ENCODE measurements around the gene ZNF443. TPM values are rescaled to one million over a fixed set of nuclear protein-coding genes. Genes with fewer than 3 reads are reported as not detected.
"Not testable (repeated sequence)": the region's sequence is repeated elsewhere in the genome, so short reads cannot be mapped to it uniquely, and the experiment has no call there.

The ZNF443 gene
- total RNA-seq, 4 donors from 2014 or later = 3.5 to 5.4 (median 4.8) TPM

- peaks cover 4 to 17% (median 10%) of the 10 kb centered on the region in 4 donors for H3K4me1 ChIP-seq
- peak within 1 kb of the TSS; percentile 70 to 84 (median 78) for H3K4me3 ChIP-seq
- TF ChIP-seq CTCF (IDR thresholded peaks at IDR 0.05) (peak in 1 of 3 experiments; percentile 16), POLR2A (IDR thresholded peaks at IDR 0.05; ENCODE audit: low read depth) (no peak), POLR2AphosphoS5 (IDR thresholded peaks at IDR 0.05) (peak; percentile 84 to 86), EP300 (IDR thresholded peaks at IDR 0.05) (no peak)
- peak; percentile 99 for DNase-seq (ENCODE audit: extremely low spot score)
- H3K27me3 ChIP-seq = no peaks in the 10 kb centered on the region
- H3K36me3 ChIP-seq = no peaks in the 10 kb centered on the region
- H3K9me3 ChIP-seq = no peaks in the 10 kb centered on the region
- 1% methylated on average over 20 of the region's 71 CpGs for WGBS
- H3K27ac ChIP-seq (replicated peaks in 1 of 4) = peak within 1 kb of the TSS; percentile 85 to 95 (median 87)
- intact Hi-C loops (cut with DNase I) = no loop called here
Measured at GRCh38 chr19:12400633-12401502, 40.0 kb downstream of the ZNF443 start, which contains the start of gene ZNF799. Gene ZNF799 (minus strand): TSS chr19:12401271. CDS start chr19:12401070, 201 bp downstream.

DNA sequence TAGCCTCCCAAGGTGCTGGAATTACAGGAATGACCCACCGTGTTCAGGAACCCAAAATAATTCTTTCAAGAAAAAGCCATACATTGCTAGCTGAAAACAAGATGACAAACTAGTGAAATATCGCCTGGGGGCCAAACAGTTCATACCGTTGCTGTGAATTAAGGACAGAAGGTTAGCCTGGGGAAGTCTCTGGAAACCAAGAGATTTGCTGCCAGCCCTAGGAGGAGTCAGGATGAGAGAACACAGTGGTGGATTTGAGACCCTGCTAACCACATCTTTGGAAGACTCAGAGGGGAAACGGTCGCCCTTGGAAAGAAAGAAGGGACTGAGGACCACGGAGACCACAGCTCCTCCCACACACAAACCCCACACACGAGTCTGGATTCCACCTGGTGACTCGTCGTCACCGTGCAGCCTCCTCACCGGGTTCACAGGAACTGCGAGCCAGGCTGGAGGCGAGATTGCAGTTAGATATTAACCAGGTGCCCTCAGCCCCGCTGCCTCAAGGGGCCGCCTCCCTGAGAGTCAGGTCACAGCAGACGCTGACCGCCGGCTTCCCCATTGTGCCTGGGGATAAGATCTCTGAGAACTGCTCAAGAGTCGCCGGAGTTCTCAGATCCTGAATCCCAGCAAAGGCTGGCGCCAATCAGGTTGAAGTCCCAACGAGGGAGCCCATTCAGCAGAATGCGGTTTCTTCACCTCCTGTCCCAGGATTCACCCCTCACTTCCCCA lies 40.8 kb downstream of the ZNF443 start:
- WGBS = 7% methylated on average over 15 of the region's 23 CpGs
- DNase-seq (ENCODE audit: extremely low spot score); H3K36me3 ChIP-seq; intact Hi-C loops (cut with DNase I); H3K27me3 ChIP-seq; H3K9me3 ChIP-seq: not testable (repeated sequence)
- Histone ChIP-seq H3K4me3 (peak overlapping the region; percentile 70 to 84 (median 78)), H3K27ac (replicated peaks in 1 of 4) (peak overlapping the region; percentile 85 to 95 (median 87)), H3K4me1 (peaks cover 4 to 17% (median 10%) of the 10 kb centered on the region in 4 donors)

DNA sequence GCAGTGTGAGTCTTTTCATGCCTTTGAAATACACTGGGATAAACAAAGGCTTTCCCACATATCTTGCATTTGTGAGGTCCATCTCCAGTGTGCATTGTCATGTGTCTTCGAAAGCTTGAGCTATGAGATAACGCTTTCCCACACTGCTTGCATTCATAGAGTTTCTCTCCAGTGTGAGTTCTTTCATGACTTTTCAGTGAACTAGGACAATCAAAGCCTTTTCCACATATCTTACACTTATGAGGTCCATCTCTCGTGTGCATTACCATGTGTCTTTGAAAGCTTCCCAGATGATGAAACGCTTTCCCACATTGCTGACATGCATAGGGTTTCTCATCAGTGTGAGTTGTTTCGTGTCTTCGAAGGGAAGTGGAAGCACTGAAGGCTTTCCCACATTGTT lies 49.7 kb downstream of the ZNF443 start:
- H3K36me3 ChIP-seq = peaks cover 15 to 40% (median 26%) of the 10 kb centered on the region in 4 donors
- H3K4me1 ChIP-seq; H3K27me3 ChIP-seq; H3K4me3 ChIP-seq; DNase-seq (ENCODE audit: extremely low spot score); intact Hi-C loops (cut with DNase I); H3K27ac ChIP-seq (replicated peaks in 1 of 4); H3K9me3 ChIP-seq: not testable (repeated sequence)
- WGBS = 97% methylated on average over 6 of the region's 6 CpGs

DNA sequence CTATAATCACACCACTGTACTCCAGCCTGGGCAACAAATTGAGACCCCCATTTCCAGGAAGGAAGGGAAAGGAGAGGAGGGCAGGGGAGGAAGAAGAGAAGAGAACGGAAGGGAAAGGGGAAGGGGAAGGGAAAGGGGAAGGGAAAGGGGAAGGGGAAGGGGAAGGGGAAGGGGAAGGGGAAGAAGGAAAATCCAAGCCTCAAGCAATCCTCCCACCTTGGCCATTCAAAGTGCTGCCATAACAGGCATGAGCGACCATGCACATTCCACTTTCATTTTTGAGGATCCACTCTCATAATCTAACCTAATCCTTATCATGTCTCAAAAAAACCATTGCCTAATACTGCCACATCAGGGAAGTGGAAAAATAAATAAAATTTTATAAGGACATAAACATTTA lies 54.5 kb downstream of the ZNF443 start:
- H3K27me3 ChIP-seq; intact Hi-C loops (cut with DNase I); H3K9me3 ChIP-seq; H3K4me1 ChIP-seq; H3K27ac ChIP-seq (replicated peaks in 1 of 4); H3K4me3 ChIP-seq; DNase-seq (ENCODE audit: extremely low spot score): not testable (repeated sequence)
- peaks cover 10 to 50% (median 28%) of the 10 kb centered on the region in 4 donors for H3K36me3 ChIP-seq
- 91% methylated on average over 2 of the region's 2 CpGs for WGBS

DNA sequence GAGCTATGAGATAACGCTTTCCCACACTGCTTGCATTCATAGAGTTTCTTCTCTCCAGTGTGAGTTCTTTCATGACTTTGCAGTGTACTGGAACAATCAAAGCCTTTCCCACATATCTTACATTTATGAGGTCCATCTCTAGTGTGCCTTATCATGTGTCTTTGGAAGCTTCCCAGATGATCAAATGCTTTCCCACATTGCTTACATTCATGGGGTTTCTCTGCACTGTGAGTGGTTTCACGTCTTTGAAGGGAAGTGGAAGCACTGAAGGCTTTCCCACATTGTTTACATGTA lies 60.4 kb downstream of the ZNF443 start:
- H3K27ac ChIP-seq (replicated peaks in 1 of 4) = no peak overlapping the region
- H3K27me3 ChIP-seq = no peaks in the 10 kb centered on the region
- no peak overlapping the region for H3K4me3 ChIP-seq
- H3K4me1 ChIP-seq = no peaks in the 10 kb centered on the region
- intact Hi-C loops (cut with DNase I) = no loop called here
- TF ChIP-seq CTCF (IDR thresholded peaks at IDR 0.05) (no peak), POLR2AphosphoS5 (IDR thresholded peaks at IDR 0.05) (no peak), POLR2A (IDR thresholded peaks at IDR 0.05; ENCODE audit: low read depth) (no peak), EP300 (IDR thresholded peaks at IDR 0.05) (no peak)
- peaks cover 10 to 43% (median 32%) of the 10 kb centered on the region in 4 donors for H3K36me3 ChIP-seq
- no peak for DNase-seq (ENCODE audit: extremely low spot score)
- H3K9me3 ChIP-seq = peaks cover 0 to 28% (median 15%) of the 10 kb centered on the region in 4 donors
- WGBS = 91% methylated on average over 2 of the region's 2 CpGs

GRCh38 chr19:12379732-12380443 lies 60.9 kb downstream of the ZNF443 start:
- H3K4me1 ChIP-seq = no peaks in the 10 kb centered on the region
- H3K27ac ChIP-seq (replicated peaks in 1 of 4) = no peak overlapping the region
- H3K27me3 ChIP-seq = no peaks in the 10 kb centered on the region
- TF ChIP-seq EP300 (IDR thresholded peaks at IDR 0.05) = no peak
- no peak for TF ChIP-seq POLR2A (IDR thresholded peaks at IDR 0.05; ENCODE audit: low read depth)
- 88% methylated on average over 5 of the region's 5 CpGs for WGBS
- DNase-seq (ENCODE audit: extremely low spot score) = no peak
- intact Hi-C loops (cut with DNase I) = no loop called here
- peaks cover 0 to 28% (median 15%) of the 10 kb centered on the region in 4 donors for H3K9me3 ChIP-seq
- H3K4me3 ChIP-seq = no peak overlapping the region
- H3K36me3 ChIP-seq = peaks cover 10 to 43% (median 32%) of the 10 kb centered on the region in 4 donors

Other genes starting within 250 kb of the ZNF443 start
- 1 to 10 TPM; 8.8 to 9.7 (median 9.4) TPM for gene ZNF44, start 146.1 kb downstream of the ZNF443 start, total RNA-seq
- 1 to 10 TPM; 2.3 to 3.4 (median 2.9) TPM for gene ZNF563, start 107.4 kb downstream of the ZNF443 start, total RNA-seq
- gene ZNF442, start 75.3 kb downstream of the ZNF443 start, total RNA-seq = 1 to 10 TPM; 3.3 to 4.6 (median 3.6) TPM
- gene ZNF799, start 39.8 kb downstream of the ZNF443 start, total RNA-seq = 1 to 10 TPM; 3.3 to 6.6 (median 3.4) TPM
- 1 to 10 TPM; 1.7 to 2.9 (median 2.3) TPM for gene ZNF709, start 43.8 kb upstream of the ZNF443 start, total RNA-seq
- gene ZNF564, start 110.5 kb upstream of the ZNF443 start, total RNA-seq = 10 to 100 TPM in 1 of 4 donors, 1 to 10 TPM in 3; 8.3 to 13.7 (median 9.3) TPM
- gene ZNF490, start 169.8 kb upstream of the ZNF443 start, total RNA-seq = 1 to 10 TPM; 3.3 to 6.7 (median 5.3) TPM
- 10 to 100 TPM; 14.0 to 21.6 (median 17.3) TPM for gene ZNF791, start 169.9 kb upstream of the ZNF443 start, total RNA-seq
- 10 to 100 TPM; 65.7 to 80.8 (median 68.9) TPM for gene MAN2B1, start 225.7 kb upstream of the ZNF443 start, total RNA-seq
- 10 to 100 TPM in 3 of 4 donors, 1 to 10 TPM in 1; 10.0 to 19.7 (median 13.9) TPM for gene WDR83, start 225.8 kb upstream of the ZNF443 start, total RNA-seq
- 10 to 100 TPM; 74.3 to 92.3 (median 85.0) TPM for gene DHPS, start 240.9 kb upstream of the ZNF443 start, total RNA-seq
- gene GNG14, start 247.0 kb upstream of the ZNF443 start, total RNA-seq = not detected